ENCODE measurements around the gene HIBCH. TPM values are rescaled to one million over a fixed set of nuclear protein-coding genes. Genes with fewer than 3 reads are reported as not detected.

HIBCH gene
- total RNA-seq, 1 experiment from 2014 or later = 24.7 TPM

GRCh38 chr2:190344276-190344827 is 24.7 kb upstream of the HIBCH start:
- H3K4me2 ChIP-seq (ENCODE audit: low read length) = peak overlapping the region; percentile 72
- no peaks in the 10 kb centered on the region for H4K20me1 ChIP-seq (ENCODE audit: insufficient read depth)
- peak; percentile 70 for ATAC-seq
- no peaks in the 10 kb centered on the region for H3K9me2 ChIP-seq (ENCODE audit: insufficient read depth)
- peak overlapping the region; percentile 70 for H3K9ac ChIP-seq (ENCODE audit: low read length)
- H3K9me3 ChIP-seq (ENCODE audit: control insufficient read depth in 1 of 2, insufficient read depth in 1 of 2, low read depth in 1 of 2, low read length in 2 of 2) = no peaks in the 10 kb centered on the region
- TF ChIP-seq MAX (IDR thresholded peaks at IDR 0.05) (no peak), RAD21 (IDR thresholded peaks at IDR 0.05; ENCODE audit: low read depth) (peak; percentile 50), CTCF (IDR thresholded peaks at IDR 0.05 in 2 of 3, conservative IDR thresholded peaks at IDR 0.05 in 1 of 3; ENCODE audit: borderline replicate concordance in 1 of 3, insufficient read depth in 1 of 3, low read depth in 2 of 3, low read length in 2 of 3) (peak; percentile 28 to 48 (median 44); a peak in 5 of 6 replicates), SIN3A (IDR thresholded peaks at IDR 0.05; ENCODE audit: low read depth) (peak; percentile 74), YY1 (IDR thresholded peaks at IDR 0.05; ENCODE audit: extremely low read depth, insufficient replicate concordance, low read depth, low read length) (peak; percentile 6)
- intact Hi-C loops (cut with micrococcal nuclease) = no loop called here
- DNase-seq (ENCODE audit: low read depth, low spot score) = no peak
- peak overlapping the region; percentile 78 for H3K27ac ChIP-seq (ENCODE audit: low read depth, low read length)
- H2AFZ ChIP-seq (ENCODE audit: low read depth, low read length, poor library complexity, severe bottlenecking) = no peak overlapping the region
- peaks cover 19 to 39% of the 10 kb centered on the region in 2 experiments; a peak in 3 of 4 replicates for H3K4me1 ChIP-seq (ENCODE audit: control insufficient read depth in 1 of 2, insufficient read depth in 2 of 2, low read length in 2 of 2)
- ChIA-PET CTCF (interaction anchor here (0.8 to 2.0 kb wide), 4 partner anchors 10 to 336 kb away, joined by 3 to 4 read pairs (median 3); partner anchors contain the start of gene HIBCH), POLR2A (interaction anchor here (0.5 to 1.3 kb wide), 2 partner anchors 15 to 25 kb away, joined by 5 read pairs; partner anchors contain the start of gene HIBCH), RAD21 (ENCODE audit: low non-redundant PET in 1 of 2, low total read pairs in 2 of 2, uncharacterized antibody in 2 of 2, unreplicated experiment in 2 of 2) (no interaction called here)
- H3K27me3 ChIP-seq (ENCODE audit: insufficient read depth, low read length) = no peaks in the 10 kb centered on the region
- BruUV-seq (replicated peaks) = no TSS peak
- H3K79me2 ChIP-seq (ENCODE audit: insufficient read depth, low read length) = peaks cover 25% of the 10 kb centered on the region
- no peaks in the 10 kb centered on the region for H3K36me3 ChIP-seq (ENCODE audit: control insufficient read depth in 1 of 2, insufficient read depth in 2 of 2, low read length in 2 of 2)
- peak overlapping the region; percentile 58 to 70 for H3K4me3 ChIP-seq (replicated peaks in 1 of 2; ENCODE audit: low read depth in 1 of 2, low read length in 2 of 2)

Data from HCT116 (cell line).